GM12874 (cell line): ENCODE data around the gene DMAC2.

Source experiments
- CTCF ChIP-seq: IDR thresholded peaks from 2 replicates; pipeline ENCODE4 v1.5.1; 2011; ENCODE audit warnings: low read depth, mild to moderate bottlenecking, control low read depth, low read length, moderate library complexity; ENCODE audit not compliant: insufficient read depth

DMAC2 gene

GRCh38 chr19:41426952-41427646 is 12.6 kb downstream of the DMAC2 start, which contains the start of gene B3GNT8:
TSS of gene B3GNT8 (minus strand) at chr19:41427374. CDS start at chr19:41426778, 596 bp downstream.
- no peak for TF ChIP-seq CTCF

GRCh38 chr19:41426116-41426841 is 13.4 kb downstream of the DMAC2 start:
- TF ChIP-seq CTCF, result no peak

- TF ChIP-seq CTCF, result no peak
Measured at GRCh38 chr19:41425174-41426115, 14.3 kb downstream of the DMAC2 start.

GRCh38 chr19:41424335-41425173 is 15.2 kb downstream of the DMAC2 start:
- TF ChIP-seq CTCF, result no peak

- TF ChIP-seq CTCF, result no peak
Measured at GRCh38 chr19:41422955-41423354, 16.8 kb downstream of the DMAC2 start.

GRCh38 chr19:41422456-41422855 is 17.3 kb downstream of the DMAC2 start:
- no peak for TF ChIP-seq CTCF
